OCI-LY1 (cell line): ENCODE data around the gene SRD5A1.

ENCODE experiments used
- CTCF ChIP-seq: fragments of 200-600 bp; sonication (generic), shearing (Covaris generic); IDR thresholded peaks from 2 replicates; pipeline ENCODE4 v1.5.1; 2017; ENCODE audit warnings: mild to moderate bottlenecking, antibody characterized with exemption, low read length, moderate library complexity, mixed read lengths
- EZH2 ChIP-seq: fragments of 200-600 bp; sonication (generic), shearing (Covaris generic); IDR thresholded peaks from 2 replicates; pipeline ENCODE4 v1.8.0; 2017; ENCODE audit warnings: borderline replicate concordance, mixed run types, mild to moderate bottlenecking, antibody characterized with exemption, low read length, moderate library complexity, mixed read lengths

GRCh38 chr5:6701491-6701890, 68.3 kb downstream of the SRD5A1 start:
- TF ChIP-seq CTCF (no peak), EZH2 (no peak)
